Sigmoid colon (tissue), 7 donors: ENCODE data around the gene BYSL. TPM values are rescaled to one million over a fixed set of nuclear protein-coding genes. Genes with fewer than 3 reads are reported as not detected.

Experiments used
- DNase-seq: peaks from one replicate; pipeline ENCODE4 v3.0.0-alpha.2; 2019
- H3K27ac ChIP-seq, 4 donors: fragments of 200-600 bp; sonication (generic); one replicate each; pipeline ENCODE4 v1.5.1; 2016 to 2019; ENCODE audit warnings: mild to moderate bottlenecking in 1 of 4
- H3K27me3 ChIP-seq, 3 donors: fragments of 200-600 bp; sonication (generic); one replicate each; pipeline ENCODE4 v1.5.1; 2019; ENCODE audit warnings: mild to moderate bottlenecking in 1 of 3
- H3K36me3 ChIP-seq, 4 donors: fragments of 200-600 bp; sonication (generic); one replicate each; pipeline ENCODE4 v1.5.1; 2016 to 2019
- H3K4me1 ChIP-seq, 4 donors: fragments of 200-600 bp; sonication (generic); one replicate each; pipeline ENCODE4 v1.5.1; 2017 to 2019
- H3K4me3 ChIP-seq, 4 donors: fragments of 200-600 bp; sonication (generic); one replicate each; pipeline ENCODE4 v1.5.1; 2017 to 2019; ENCODE audit warnings: mild to moderate bottlenecking in 2 of 4, moderate library complexity in 1 of 4
- H3K9me3 ChIP-seq, 4 donors: fragments of 200-600 bp in 3 of 4; sonication (generic) in 3 of 4; one replicate each; pipeline versions ENCODE4 v1.5.1 to v1.6.1; 2013 to 2019
- CTCF ChIP-seq, 4 experiments: fragments of 450-650 bp in 3 of 4; fragments of 200-600 bp in 1 of 4; IDR thresholded peaks; one replicate each; pipeline ENCODE4 v1.5.1; 2016 to 2019; ENCODE audit warnings: antibody characterized with exemption in 4 of 4, mild to moderate bottlenecking in 3 of 4, moderate library complexity in 2 of 4
- EP300 ChIP-seq, 4 donors: sonication (generic); formaldehyde crosslinking; IDR thresholded peaks; one replicate each; pipeline ENCODE4 v1.6.1; 2017; ENCODE audit warnings: antibody characterized with exemption in 4 of 4
- POLR2A ChIP-seq, 2 donors: fragments of 450-650 bp; IDR thresholded peaks; one replicate each; pipeline ENCODE4 v1.6.1; 2016; ENCODE audit warnings: antibody characterized with exemption in 2 of 2, mild to moderate bottlenecking in 2 of 2, moderate library complexity in 2 of 2
- POLR2AphosphoS5 ChIP-seq, 4 donors: sonication (generic); formaldehyde crosslinking; IDR thresholded peaks; one replicate each; pipeline ENCODE4 v1.6.1; 2017; ENCODE audit warnings: antibody characterized with exemption in 4 of 4
- WGBS, 2 donors: extraction: QIAGEN DNeasy Blood & Tissue Kit; methylation state at CpG; one replicate each; pipeline ENCODE4 v1.1.7; 2013; 5-methylcytosine and 5-hydroxymethylcytosine counted together
- intact Hi-C: fragments of 100-400 bp; cut with DNase I; formaldehyde crosslinking; loops from one replicate; pipeline ENCODE4 v1.15.1; 2023
- polyA plus RNA-seq, 3 donors: library from polyadenylated mRNA; stranded (reverse); fragments of 200-250 nt; gene quantifications; one replicate each; pipeline ENCODE4 v1.2.3, GENCODE V29; 2013
- total RNA-seq, 4 donors: library from RNA; depleted of rRNA; stranded (reverse); fragments of >200 nt; gene quantifications; one replicate each; pipeline ENCODE4 v1.1.0, GENCODE V29; 2016
- donor health status: healthy with polysubstance abuse.
- donor health status: Bipolar disorder and iron deficiency.
- donor health status: healthy.

Gene BYSL
- total and polyA plus RNA-seq, 7 donors = 2.9 to 14.0 (median 5.0) TPM

- DNase-seq = no peak
- Histone ChIP-seq H3K4me3 (no peak overlapping the region), H3K9me3 (no peaks in the 10 kb centered on the region), H3K27me3 (no peaks in the 10 kb centered on the region), H3K27ac (no peak overlapping the region), H3K4me1 (no peaks in the 10 kb centered on the region), H3K36me3 (peaks cover 0 to 84% (median 20%) of the 10 kb centered on the region in 4 donors)
- intact Hi-C loops = no loop called here
- TF ChIP-seq POLR2A (IDR thresholded peaks at IDR 0.05) = no peak
- TF ChIP-seq EP300 (IDR thresholded peaks at IDR 0.05) = no peak
- TF ChIP-seq POLR2AphosphoS5 (IDR thresholded peaks at IDR 0.05) = no peak
- TF ChIP-seq CTCF (IDR thresholded peaks at IDR 0.05) = no peak
- WGBS, 2 donors = 92 to 98% methylated on average over 1 of the region's 1 CpG
These were observed 11.6 kb upstream of the BYSL start for GRCh38 chr6:41909727-41910126.

GRCh38 chr6:41914343-41914742 is 7.0 kb upstream of the BYSL start:
- intact Hi-C loops = no loop called here
- peaks cover 0 to 12% (median 2%) of the 10 kb centered on the region in 4 donors for H3K4me1 ChIP-seq
- H3K4me3 ChIP-seq = no peak overlapping the region
- TF ChIP-seq CTCF (IDR thresholded peaks at IDR 0.05) (no peak), EP300 (IDR thresholded peaks at IDR 0.05) (no peak), POLR2AphosphoS5 (IDR thresholded peaks at IDR 0.05) (no peak), POLR2A (IDR thresholded peaks at IDR 0.05) (no peak)
- no peaks in the 10 kb centered on the region for H3K9me3 ChIP-seq
- 95 to 98% methylated on average over 2 of the region's 2 CpGs for WGBS, 2 donors
- H3K36me3 ChIP-seq = peaks cover 13 to 64% (median 16%) of the 10 kb centered on the region in 4 donors
- DNase-seq = no peak
- no peak overlapping the region for H3K27ac ChIP-seq
- H3K27me3 ChIP-seq = no peaks in the 10 kb centered on the region

- no peak overlapping the region for H3K27ac ChIP-seq
- H3K4me3 ChIP-seq = no peak overlapping the region
- peaks cover 0 to 18% (median 8%) of the 10 kb centered on the region in 4 donors for H3K4me1 ChIP-seq
- TF ChIP-seq POLR2AphosphoS5 (IDR thresholded peaks at IDR 0.05) (no peak), EP300 (IDR thresholded peaks at IDR 0.05) (no peak), POLR2A (IDR thresholded peaks at IDR 0.05) (no peak), CTCF (IDR thresholded peaks at IDR 0.05) (no peak)
- H3K9me3 ChIP-seq = no peaks in the 10 kb centered on the region
- intact Hi-C loops = no loop called here
- 97 to 98% methylated on average over 4 of the region's 4 CpGs for WGBS, 2 donors
- DNase-seq = no peak
- no peaks in the 10 kb centered on the region for H3K27me3 ChIP-seq
- H3K36me3 ChIP-seq = peaks cover 13 to 60% (median 16%) of the 10 kb centered on the region in 4 donors
These were observed 6.3 kb upstream of the BYSL start for GRCh38 chr6:41914869-41915530.

GRCh38 chr6:41917528-41917927 is 3.8 kb upstream of the BYSL start:
- Histone ChIP-seq H3K4me1 (peaks cover 0 to 33% (median 23%) of the 10 kb centered on the region in 4 donors), H3K4me3 (no peak overlapping the region), H3K27me3 (no peaks in the 10 kb centered on the region), H3K27ac (peak overlapping the region in 1 of 4 donors; percentile 33), H3K9me3 (no peaks in the 10 kb centered on the region), H3K36me3 (peaks cover 13 to 48% (median 16%) of the 10 kb centered on the region in 4 donors)
- intact Hi-C loops = no loop called here
- WGBS, 2 donors = 67 to 71% methylated on average over 4 of the region's 4 CpGs
- no peak for DNase-seq
- TF ChIP-seq POLR2A (IDR thresholded peaks at IDR 0.05) (no peak), CTCF (IDR thresholded peaks at IDR 0.05) (no peak), POLR2AphosphoS5 (IDR thresholded peaks at IDR 0.05) (no peak), EP300 (IDR thresholded peaks at IDR 0.05) (no peak)

- peak overlapping the region; percentile 62 to 84 (median 74) for H3K4me3 ChIP-seq
- H3K9me3 ChIP-seq = no peaks in the 10 kb centered on the region
- H3K36me3 ChIP-seq = peaks cover 0 to 11% (median 2%) of the 10 kb centered on the region in 4 donors
- no peak for TF ChIP-seq POLR2AphosphoS5 (IDR thresholded peaks at IDR 0.05)
- no peak for TF ChIP-seq CTCF (IDR thresholded peaks at IDR 0.05)
- TF ChIP-seq EP300 (IDR thresholded peaks at IDR 0.05) = no peak
- TF ChIP-seq POLR2A (IDR thresholded peaks at IDR 0.05) = no peak
- 0% methylated on average over 20 of the region's 20 CpGs for WGBS, 2 donors
- DNase-seq = no peak
- H3K27ac ChIP-seq = peak overlapping the region; percentile 94 to 97 (median 96)
- intact Hi-C loops = loop anchor here (1.0 to 2.0 kb wide), 2 partner anchors 123 to 134 kb away; partner anchors contain the start of gene TOMM6
- peaks cover 0 to 46% (median 36%) of the 10 kb centered on the region in 4 donors for H3K4me1 ChIP-seq
- H3K27me3 ChIP-seq = no peaks in the 10 kb centered on the region
These were observed 356 bp downstream of the BYSL start for GRCh38 chr6:41921712-41921998.
